A204.1 (cell line): ENCODE results near the gene RTN3.
"Not testable (repeated sequence)": the region's sequence is repeated elsewhere in the genome, so short reads cannot be mapped to it uniquely, and the experiment has no call there.

Source experiments
- FAIRE-seq: peaks from 2 replicates; lab custom pipeline; 2012; peaks lifted over from hg19 to GRCh38; lab: Jason Lieb, UNC

RTN3 gene

GRCh38 chr11:63769714-63770455 lies 88.6 kb downstream of the RTN3 start:
- no peak for FAIRE-seq

- no peak for FAIRE-seq
These were observed 89.5 kb downstream of the RTN3 start for GRCh38 chr11:63770763-63771162.

GRCh38 chr11:63771741-63772318 lies 90.5 kb downstream of the RTN3 start:
- FAIRE-seq, result not testable (repeated sequence)

- no peak for FAIRE-seq
These were observed 93.9 kb downstream of the RTN3 start for GRCh38 chr11:63775191-63775590.

DNA sequence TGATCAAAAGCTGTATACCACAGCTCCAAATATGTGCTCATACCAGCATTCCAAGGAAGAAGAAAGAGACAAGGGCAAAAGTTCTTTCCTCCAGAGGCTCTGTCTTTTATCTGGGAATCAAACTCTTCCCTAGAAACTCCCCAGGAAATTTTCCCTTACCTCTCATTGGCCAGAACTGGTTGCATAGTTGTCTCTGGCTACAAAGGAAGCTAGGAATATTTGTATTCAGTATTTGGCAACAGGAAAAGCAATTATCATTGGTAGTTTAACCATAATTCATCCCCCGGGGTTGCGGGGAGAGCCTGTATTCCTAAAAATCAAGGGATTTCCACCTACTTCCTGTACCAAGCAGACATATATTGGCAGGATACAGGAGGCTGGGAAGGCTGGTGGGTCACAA lies 97.7 kb downstream of the RTN3 start:
- FAIRE-seq, result no peak

DNA sequence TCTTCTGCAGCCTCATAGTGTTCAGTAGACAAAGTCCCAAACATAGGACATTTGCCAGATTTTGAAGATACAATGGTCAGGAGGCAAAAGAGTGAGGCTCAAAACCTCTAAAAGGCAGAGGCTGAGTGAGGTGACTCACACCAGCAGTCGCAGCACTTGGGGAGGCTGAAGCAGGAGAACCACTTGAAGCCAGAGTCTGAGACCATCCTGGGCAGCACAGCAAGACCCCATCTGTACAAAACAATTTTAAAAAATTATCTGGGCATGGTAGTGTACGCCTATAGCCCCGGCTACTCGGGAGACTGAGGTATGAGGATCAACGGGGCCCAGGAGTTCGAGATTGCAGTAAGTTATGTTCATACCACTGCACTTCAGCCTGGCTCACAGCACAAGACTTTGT lies 101.4 kb downstream of the RTN3 start:
- FAIRE-seq, result no peak

DNA sequence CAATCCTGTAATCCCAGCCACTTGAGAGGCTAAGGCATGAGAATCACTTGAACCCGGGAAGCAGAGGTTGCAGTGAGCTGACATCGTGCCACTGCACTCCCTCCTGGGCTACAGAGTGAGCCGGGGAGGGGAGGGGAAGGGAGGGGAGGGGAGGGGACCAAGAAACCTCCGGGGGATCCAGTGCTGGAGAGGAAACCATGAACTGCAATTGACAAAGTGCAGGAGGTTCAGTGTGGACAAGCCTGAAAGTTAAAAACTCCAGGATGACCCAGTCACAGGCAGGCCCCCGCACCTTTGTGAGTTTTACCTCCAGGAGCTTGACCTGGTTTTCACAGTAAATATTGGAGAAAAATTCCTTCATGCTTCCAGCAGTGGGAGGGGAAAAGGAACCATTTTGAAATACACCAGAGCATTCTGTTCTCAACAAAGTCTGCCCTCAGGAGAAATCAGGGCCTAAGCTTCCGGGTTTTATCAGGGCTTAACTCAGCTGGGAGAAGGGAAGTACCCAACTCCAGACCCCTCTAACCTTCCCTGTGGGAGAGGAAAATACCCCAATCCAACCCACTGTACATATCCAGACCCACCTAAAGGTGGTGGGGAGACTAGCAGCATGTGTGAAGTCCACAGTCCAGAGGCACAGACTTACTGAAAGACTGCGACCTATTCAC lies 102.8 kb downstream of the RTN3 start:
- FAIRE-seq, result no peak

GRCh38 chr11:63785823-63786222 lies 104.5 kb downstream of the RTN3 start:
- no peak for FAIRE-seq

DNA sequence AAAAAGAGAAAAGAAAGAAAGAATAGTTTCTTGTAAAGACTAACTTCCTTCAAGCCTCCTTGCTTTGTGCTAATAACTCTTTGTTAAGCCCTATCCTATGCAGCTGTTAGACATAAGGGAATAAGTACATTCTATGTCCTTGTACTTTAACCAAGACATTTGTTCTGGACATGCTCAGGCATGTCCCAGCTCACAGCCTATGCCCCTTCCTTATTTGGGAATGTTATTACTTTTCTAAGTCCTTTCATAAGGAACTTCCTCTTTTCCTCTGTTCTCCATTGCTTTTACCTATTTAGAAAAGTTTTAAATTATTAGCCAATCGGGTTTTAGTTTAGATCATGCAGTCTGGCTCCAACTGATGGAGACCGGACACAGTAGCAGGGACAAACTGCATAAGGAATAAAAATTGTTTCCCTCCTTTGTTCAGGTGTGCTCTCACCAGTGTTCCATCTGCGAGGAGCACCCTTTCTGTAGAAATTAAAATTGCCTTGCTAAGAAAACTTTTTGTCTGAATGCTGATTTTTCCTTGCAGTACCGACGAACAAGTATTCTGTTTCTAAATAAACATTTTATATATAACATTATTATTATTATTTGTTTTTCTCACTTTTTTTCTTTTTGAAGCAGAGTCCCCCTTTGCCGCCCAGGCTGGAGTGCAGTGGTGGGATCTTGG lies 110.3 kb downstream of the RTN3 start:
- FAIRE-seq, result no peak

- FAIRE-seq, result no peak
These were observed 111.9 kb downstream of the RTN3 start for GRCh38 chr11:63793161-63793560.

DNA sequence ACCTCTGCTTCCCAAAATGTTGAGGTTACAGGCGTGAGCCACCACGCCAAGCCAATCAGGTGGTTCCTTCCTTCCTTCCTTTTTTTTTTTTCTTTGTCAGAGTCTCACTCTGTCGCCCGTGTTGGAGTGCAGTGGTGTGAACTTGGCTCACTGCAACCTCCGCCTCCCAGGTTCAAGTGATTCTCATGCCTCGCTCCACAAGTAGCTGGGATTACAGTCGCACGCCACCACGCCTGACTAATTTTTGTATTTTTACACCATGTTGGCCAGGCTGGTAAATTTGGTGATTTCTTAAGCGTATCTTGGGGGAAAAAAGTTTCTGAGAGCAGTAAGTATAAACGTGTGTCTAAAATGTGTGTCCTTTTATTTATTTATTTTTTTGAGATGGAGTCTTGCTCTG lies 113.8 kb downstream of the RTN3 start:
- FAIRE-seq, result no peak

GRCh38 chr11:63800921-63801320 lies 119.6 kb downstream of the RTN3 start:
- FAIRE-seq, result no peak

DNA sequence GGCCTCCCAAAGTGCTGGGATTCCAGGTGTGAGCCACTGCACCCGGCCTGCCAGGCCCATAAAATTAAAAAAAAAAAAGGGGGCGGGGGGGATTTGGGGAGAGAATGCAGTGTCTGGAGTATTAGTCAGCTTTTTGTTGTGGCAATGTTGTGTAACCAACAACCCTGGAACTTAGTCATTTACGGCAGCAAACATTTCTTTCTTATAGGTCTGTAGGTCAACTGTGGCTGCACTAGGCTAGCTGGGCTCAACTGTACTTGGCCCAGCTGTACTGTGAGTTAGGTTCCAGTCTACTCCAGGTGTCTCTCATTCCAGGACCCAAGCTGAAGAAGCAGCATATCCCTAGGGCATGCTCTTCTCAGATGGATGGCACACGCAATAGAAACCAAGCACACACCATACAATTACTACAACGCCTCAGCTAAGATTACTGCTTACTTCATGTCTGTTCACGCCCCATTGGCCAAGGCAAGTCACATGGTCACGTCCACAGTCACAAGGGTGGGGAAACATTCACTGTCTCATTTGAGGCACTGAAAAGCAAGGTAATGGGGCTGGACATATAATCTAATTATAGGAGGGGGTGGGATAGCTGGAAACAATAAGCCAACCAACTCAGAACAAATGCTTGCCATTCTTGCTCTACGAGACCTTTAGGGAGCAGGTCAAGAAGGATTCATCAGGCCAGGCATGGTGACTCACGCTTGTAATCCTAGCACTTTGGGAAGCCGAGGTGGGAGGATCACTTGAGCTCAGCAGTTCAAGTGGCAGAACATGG lies 121.5 kb downstream of the RTN3 start:
- no peak for FAIRE-seq

DNA sequence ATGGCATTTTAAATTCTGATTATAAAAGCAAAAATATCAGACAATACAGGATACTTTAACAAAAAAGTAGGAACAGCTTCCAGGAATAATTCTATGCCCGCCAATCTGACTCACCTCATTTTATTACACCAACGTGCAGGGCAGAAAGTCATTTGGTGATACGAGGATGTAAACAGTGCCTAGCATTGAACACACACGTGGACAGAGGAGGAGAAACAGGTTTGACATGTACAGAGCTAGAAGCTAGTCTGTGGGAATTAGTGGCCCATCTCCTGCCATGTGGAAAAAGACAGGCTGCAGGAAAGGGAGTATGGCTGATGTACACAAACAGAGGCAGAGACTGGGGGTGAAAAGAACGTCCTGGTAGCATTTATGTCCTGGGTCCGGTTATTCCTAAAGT lies 123.0 kb downstream of the RTN3 start:
- FAIRE-seq, result no peak

DNA sequence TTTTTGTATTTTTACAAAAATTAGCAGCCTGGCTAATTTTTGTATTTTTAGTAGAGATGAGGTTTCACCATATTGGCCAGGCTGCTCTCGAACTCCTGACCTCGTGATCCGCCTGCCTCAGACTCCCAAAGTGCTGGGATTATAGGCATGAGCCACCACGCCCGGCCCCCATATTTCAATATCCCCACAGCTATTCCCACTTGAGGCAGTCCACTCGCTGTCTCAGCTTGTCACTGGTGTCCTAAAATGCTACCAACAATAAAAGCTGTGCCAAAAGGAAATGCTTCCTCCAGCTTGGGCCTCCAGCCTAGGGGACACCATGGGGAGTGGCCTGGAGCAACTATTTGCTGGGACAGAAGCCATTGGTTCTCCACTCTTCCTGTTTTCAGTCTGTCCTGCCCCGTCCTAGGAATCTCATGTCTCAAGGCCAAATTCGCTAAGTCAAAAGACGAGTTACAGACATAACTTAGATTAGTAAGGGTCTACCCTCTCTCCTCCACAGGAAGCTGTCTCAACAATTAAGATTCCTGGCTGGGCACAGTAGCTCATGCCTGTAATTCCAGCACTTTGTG lies 124.6 kb downstream of the RTN3 start:
- FAIRE-seq, result no peak
